Measurements from ENCODE around the gene KIF26A.

Gene KIF26A

GRCh38 chr14:104210817-104211195 lies 72.4 kb downstream of the KIF26A start:
- CTCF ChIA-PET = no interaction called here

More at GRCh38 chr14:104210817-104211195, 72.4 kb downstream of the KIF26A start:
- POLR2A ChIA-PET = no interaction called here
- Histone ChIP-seq H3K36me3 (ENCODE audit: control insufficient read depth in 2 of 2, insufficient read depth in 1 of 2, low read length in 2 of 2) (no peaks in the 10 kb centered on the region), H3K27ac (ENCODE audit: extremely low read depth, low read depth, low read length) (no peak overlapping the region), H3K4me1 (ENCODE audit: control insufficient read depth, insufficient read depth, low read length) (no peaks in the 10 kb centered on the region; the same call in 1 of the 2 replicates), H3K9me3 (ENCODE audit: control insufficient read depth, insufficient read depth, low read depth, low read length) (no peaks in the 10 kb centered on the region), H3K4me3 (ENCODE audit: low read depth, low read length) (no peak overlapping the region)
- TF ChIP-seq ZSCAN30 (tag by site-specific recombination; IDR thresholded peaks at IDR 0.05) (no peak), IKZF3 (tag by site-specific recombination; IDR thresholded peaks at IDR 0.05) (no peak), ZNF19 (tag by site-specific recombination; IDR thresholded peaks at IDR 0.05; ENCODE audit: low read depth) (no peak), ZNF169 (tag by site-specific recombination; IDR thresholded peaks at IDR 0.05) (no peak), GLI2 (tag by site-specific recombination; IDR thresholded peaks at IDR 0.05; ENCODE audit: borderline replicate concordance, low read depth) (no peak), ZNF449 (tag by site-specific recombination; IDR thresholded peaks at IDR 0.05) (no peak), HOXD13 (CRISPR knock-in tag; IDR thresholded peaks at IDR 0.05; ENCODE audit: borderline replicate concordance) (no peak), ZNF837 (tag by site-specific recombination; IDR thresholded peaks at IDR 0.05) (no peak), ZNF664 (tag by site-specific recombination; IDR thresholded peaks at IDR 0.05) (no peak), ZNF777 (tag by site-specific recombination; IDR thresholded peaks at IDR 0.05; ENCODE audit: borderline replicate concordance) (no peak), ZBTB17 (tag by site-specific recombination; IDR thresholded peaks at IDR 0.05) (no peak), ZNF629 (tag by site-specific recombination; IDR thresholded peaks at IDR 0.05) (no peak), ZNF133 (tag by site-specific recombination; IDR thresholded peaks at IDR 0.05) (no peak), ZNF211 (tag by site-specific recombination; IDR thresholded peaks at IDR 0.05; ENCODE audit: low read depth) (no peak), ZNF571 (tag by site-specific recombination; IDR thresholded peaks at IDR 0.05) (no peak)
- TF ChIP-seq, protein P1, sequence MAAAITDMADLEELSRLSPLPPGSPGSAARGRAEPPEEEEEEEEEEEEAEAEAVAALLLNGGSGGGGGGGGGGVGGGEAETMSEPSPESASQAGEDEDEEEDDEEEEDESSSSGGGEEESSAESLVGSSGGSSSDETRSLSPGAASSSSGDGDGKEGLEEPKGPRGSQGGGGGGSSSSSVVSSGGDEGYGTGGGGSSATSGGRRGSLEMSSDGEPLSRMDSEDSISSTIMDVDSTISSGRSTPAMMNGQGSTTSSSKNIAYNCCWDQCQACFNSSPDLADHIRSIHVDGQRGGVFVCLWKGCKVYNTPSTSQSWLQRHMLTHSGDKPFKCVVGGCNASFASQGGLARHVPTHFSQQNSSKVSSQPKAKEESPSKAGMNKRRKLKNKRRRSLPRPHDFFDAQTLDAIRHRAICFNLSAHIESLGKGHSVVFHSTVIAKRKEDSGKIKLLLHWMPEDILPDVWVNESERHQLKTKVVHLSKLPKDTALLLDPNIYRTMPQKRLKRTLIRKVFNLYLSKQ (tag by site-specific recombination; IDR thresholded peaks at IDR 0.05; ENCODE audit: borderline replicate concordance) = no peak
- TF ChIP-seq, protein P2, sequence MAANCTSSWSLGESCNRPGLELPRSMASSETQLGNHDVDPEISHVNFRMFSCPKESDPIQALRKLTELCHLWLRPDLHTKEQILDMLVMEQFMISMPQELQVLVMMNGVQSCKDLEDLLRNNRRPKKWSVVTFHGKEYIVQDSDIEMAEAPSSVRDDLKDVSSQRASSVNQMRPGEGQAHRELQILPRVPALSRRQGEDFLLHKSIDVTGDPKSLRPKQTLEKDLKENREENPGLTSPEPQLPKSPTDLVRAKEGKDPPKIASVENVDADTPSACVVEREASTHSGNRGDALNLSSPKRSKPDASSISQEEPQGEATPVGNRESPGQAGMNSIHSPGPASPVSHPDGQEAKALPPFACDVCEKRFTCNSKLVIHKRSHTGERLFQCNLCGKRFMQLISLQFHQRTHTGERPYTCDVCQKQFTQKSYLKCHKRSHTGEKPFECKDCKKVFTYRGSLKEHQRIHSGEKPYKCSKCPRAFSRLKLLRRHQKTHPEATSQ (tag by site-specific recombination; IDR thresholded peaks at IDR 0.05) = no peak
- TF ChIP-seq, protein P3, sequence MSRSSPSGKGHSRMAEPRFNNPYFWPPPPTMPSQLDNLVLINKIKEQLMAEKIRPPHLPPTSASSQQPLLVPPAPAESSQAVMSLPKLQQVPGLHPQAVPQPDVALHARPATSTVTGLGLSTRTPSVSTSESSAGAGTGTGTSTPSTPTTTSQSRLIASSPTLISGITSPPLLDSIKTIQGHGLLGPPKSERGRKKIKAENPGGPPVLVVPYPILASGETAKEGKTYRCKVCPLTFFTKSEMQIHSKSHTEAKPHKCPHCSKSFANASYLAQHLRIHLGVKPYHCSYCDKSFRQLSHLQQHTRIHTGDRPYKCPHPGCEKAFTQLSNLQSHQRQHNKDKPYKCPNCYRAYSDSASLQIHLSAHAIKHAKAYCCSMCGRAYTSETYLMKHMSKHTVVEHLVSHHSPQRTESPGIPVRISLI (tag by site-specific recombination; IDR thresholded peaks at IDR 0.05) = no peak
- TF ChIP-seq, protein P4, sequence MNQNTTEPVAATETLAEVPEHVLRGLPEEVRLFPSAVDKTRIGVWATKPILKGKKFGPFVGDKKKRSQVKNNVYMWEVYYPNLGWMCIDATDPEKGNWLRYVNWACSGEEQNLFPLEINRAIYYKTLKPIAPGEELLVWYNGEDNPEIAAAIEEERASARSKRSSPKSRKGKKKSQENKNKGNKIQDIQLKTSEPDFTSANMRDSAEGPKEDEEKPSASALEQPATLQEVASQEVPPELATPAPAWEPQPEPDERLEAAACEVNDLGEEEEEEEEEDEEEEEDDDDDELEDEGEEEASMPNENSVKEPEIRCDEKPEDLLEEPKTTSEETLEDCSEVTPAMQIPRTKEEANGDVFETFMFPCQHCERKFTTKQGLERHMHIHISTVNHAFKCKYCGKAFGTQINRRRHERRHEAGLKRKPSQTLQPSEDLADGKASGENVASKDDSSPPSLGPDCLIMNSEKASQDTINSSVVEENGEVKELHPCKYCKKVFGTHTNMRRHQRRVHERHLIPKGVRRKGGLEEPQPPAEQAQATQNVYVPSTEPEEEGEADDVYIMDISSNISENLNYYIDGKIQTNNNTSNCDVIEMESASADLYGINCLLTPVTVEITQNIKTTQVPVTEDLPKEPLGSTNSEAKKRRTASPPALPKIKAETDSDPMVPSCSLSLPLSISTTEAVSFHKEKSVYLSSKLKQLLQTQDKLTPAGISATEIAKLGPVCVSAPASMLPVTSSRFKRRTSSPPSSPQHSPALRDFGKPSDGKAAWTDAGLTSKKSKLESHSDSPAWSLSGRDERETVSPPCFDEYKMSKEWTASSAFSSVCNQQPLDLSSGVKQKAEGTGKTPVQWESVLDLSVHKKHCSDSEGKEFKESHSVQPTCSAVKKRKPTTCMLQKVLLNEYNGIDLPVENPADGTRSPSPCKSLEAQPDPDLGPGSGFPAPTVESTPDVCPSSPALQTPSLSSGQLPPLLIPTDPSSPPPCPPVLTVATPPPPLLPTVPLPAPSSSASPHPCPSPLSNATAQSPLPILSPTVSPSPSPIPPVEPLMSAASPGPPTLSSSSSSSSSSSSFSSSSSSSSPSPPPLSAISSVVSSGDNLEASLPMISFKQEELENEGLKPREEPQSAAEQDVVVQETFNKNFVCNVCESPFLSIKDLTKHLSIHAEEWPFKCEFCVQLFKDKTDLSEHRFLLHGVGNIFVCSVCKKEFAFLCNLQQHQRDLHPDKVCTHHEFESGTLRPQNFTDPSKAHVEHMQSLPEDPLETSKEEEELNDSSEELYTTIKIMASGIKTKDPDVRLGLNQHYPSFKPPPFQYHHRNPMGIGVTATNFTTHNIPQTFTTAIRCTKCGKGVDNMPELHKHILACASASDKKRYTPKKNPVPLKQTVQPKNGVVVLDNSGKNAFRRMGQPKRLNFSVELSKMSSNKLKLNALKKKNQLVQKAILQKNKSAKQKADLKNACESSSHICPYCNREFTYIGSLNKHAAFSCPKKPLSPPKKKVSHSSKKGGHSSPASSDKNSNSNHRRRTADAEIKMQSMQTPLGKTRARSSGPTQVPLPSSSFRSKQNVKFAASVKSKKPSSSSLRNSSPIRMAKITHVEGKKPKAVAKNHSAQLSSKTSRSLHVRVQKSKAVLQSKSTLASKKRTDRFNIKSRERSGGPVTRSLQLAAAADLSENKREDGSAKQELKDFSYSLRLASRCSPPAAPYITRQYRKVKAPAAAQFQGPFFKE (tag by site-specific recombination; IDR thresholded peaks at IDR 0.05; ENCODE audit: borderline replicate concordance) = no peak

Measured in HEK293 (cell line).